ENCODE measurements around the gene PGRMC1. TPM values are rescaled to one million over a fixed set of nuclear protein-coding genes. Genes with fewer than 3 reads are reported as not detected.

Gene PGRMC1
- total and polyA plus RNA-seq, 9 of the 15 experiments (the other 6 are each of a cell fraction or from before 2014, with no cell fraction given): 27.4 to 115 (median 90.3) TPM

- no peak for TF ChIP-seq ILF3 (IDR thresholded peaks at IDR 0.05; ENCODE audit: borderline replicate concordance)
- TF ChIP-seq, protein P1, sequence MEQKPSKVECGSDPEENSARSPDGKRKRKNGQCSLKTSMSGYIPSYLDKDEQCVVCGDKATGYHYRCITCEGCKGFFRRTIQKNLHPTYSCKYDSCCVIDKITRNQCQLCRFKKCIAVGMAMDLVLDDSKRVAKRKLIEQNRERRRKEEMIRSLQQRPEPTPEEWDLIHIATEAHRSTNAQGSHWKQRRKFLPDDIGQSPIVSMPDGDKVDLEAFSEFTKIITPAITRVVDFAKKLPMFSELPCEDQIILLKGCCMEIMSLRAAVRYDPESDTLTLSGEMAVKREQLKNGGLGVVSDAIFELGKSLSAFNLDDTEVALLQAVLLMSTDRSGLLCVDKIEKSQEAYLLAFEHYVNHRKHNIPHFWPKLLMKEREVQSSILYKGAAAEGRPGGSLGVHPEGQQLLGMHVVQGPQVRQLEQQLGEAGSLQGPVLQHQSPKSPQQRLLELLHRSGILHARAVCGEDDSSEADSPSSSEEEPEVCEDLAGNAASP (IDR thresholded peaks at IDR 0.05): no peak
- no peak for TF ChIP-seq TARDBP (IDR thresholded peaks at IDR 0.05)
- TF ChIP-seq ZNF184 (CRISPR knock-in tag; IDR thresholded peaks at IDR 0.05): no peak
Measured at GRCh38 chrX:119222932-119223331, 13.2 kb upstream of the PGRMC1 start (continued).

DNA sequence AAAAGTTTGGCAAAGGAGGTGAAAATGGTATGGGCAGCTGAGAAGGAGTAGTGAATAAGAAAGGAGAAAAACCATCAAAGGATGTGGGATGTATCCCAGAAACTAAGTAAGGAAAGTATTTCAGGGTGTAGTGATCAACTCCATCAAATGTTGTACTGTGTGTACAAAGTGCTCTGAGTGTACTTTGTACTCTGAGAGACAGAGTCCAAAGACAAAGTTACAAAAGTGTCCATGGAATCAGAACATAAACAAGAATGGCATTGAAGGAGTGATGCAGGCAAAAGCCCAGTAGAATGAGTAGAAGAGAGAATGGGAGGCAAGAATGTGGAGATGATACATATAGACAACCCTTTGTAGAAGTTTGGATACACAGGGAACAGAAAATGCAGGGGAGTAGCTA is 12.3 kb upstream of the PGRMC1 start:
- FAIRE-seq (no peak), DNase-seq (ENCODE audit: extremely low read depth in 1 of 4, low spot score in 3 of 4) (no peak), ATAC-seq (no peak)
- H3K4me3 ChIP-seq: no peak overlapping the region
- intact Hi-C loops (cut with micrococcal nuclease) (no loop called here), in situ Hi-C loops (cut with MboI) (loop anchor here (25.0 kb wide), 1 partner anchor 386 kb away; no protein-coding TSS in a partner anchor)
- H2AFZ ChIP-seq (ENCODE audit: low read depth, low read length): no peak overlapping the region
- H3K4me2 ChIP-seq (ENCODE audit: insufficient read depth, low read length): no peak overlapping the region
- no peaks in the 10 kb centered on the region for H3K36me3 ChIP-seq (ENCODE audit: control insufficient read depth, insufficient read depth, low read length)
- no TSS peak for BruUV-seq (replicated peaks)
- no peaks in the 10 kb centered on the region for H3K9me3 ChIP-seq (replicated peaks; ENCODE audit: control insufficient read depth, insufficient read depth, low read depth, low read length)
- no peak overlapping the region for H3K27ac ChIP-seq (ENCODE audit: extremely low read depth, low read depth, low read length)
- no peaks in the 10 kb centered on the region for H3K4me1 ChIP-seq (replicated peaks in 1 of 2; ENCODE audit: control insufficient read depth in 2 of 2, insufficient read depth in 2 of 2, low read length in 2 of 2)
- ChIA-PET POLR2A (no interaction called here), CTCF (ENCODE audit: low intra/inter-chr PET ratio) (no interaction called here)
- peaks cover 0 to under 1% of the 10 kb centered on the region in 2 experiments; a peak in 3 of 5 replicates for H3K27me3 ChIP-seq (ENCODE audit: control insufficient read depth in 2 of 2, insufficient read depth in 2 of 2, low read length in 2 of 2)
- H4K20me1 ChIP-seq (replicated peaks; ENCODE audit: control insufficient read depth, insufficient read depth, low read length): no peaks in the 10 kb centered on the region
- no peak overlapping the region for H3K9ac ChIP-seq (ENCODE audit: insufficient read depth in 1 of 2, low read depth in 2 of 2, low read length in 2 of 2)
- no peaks in the 10 kb centered on the region for H3K79me2 ChIP-seq (ENCODE audit: control insufficient read depth, insufficient read depth, low read length)
- no peaks in the 10 kb centered on the region for H3K9me1 ChIP-seq (ENCODE audit: control insufficient read depth, insufficient read depth, low read length)
- no peak for TF ChIP-seq SREBF2 (CRISPR knock-in tag; IDR thresholded peaks at IDR 0.05)
- TF ChIP-seq NCOR1 (IDR thresholded peaks at IDR 0.05): no peak
- TF ChIP-seq SMAD4 (CRISPR knock-in tag; conservative IDR thresholded peaks at IDR 0.05): no peak
- TF ChIP-seq FOXK2 (conservative IDR thresholded peaks at IDR 0.05 in 1 of 2, IDR thresholded peaks at IDR 0.05 in 1 of 2; ENCODE audit: low read depth in 2 of 2): no peak
- TF ChIP-seq, protein P2, sequence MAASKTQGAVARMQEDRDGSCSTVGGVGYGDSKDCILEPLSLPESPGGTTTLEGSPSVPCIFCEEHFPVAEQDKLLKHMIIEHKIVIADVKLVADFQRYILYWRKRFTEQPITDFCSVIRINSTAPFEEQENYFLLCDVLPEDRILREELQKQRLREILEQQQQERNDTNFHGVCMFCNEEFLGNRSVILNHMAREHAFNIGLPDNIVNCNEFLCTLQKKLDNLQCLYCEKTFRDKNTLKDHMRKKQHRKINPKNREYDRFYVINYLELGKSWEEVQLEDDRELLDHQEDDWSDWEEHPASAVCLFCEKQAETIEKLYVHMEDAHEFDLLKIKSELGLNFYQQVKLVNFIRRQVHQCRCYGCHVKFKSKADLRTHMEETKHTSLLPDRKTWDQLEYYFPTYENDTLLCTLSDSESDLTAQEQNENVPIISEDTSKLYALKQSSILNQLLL (CRISPR knock-in tag; IDR thresholded peaks at IDR 0.05; ENCODE audit: borderline replicate concordance): no peak
- no peak for TF ChIP-seq XRCC4 (IDR thresholded peaks at IDR 0.05; ENCODE audit: extremely low read depth, insufficient read depth, insufficient read length)
- TF ChIP-seq NFE2 (IDR thresholded peaks at IDR 0.05; ENCODE audit: low read depth): no peak
- TF ChIP-seq SNRNP70 (optimal IDR thresholded peaks at IDR 0.05; ENCODE audit: low read depth, low read length): no peak
- TF ChIP-seq HMG20A (CRISPR knock-in tag; conservative IDR thresholded peaks at IDR 0.05): no peak
- TF ChIP-seq STAT5B (CRISPR knock-in tag; IDR thresholded peaks at IDR 0.05): no peak
- TF ChIP-seq THRB (CRISPR knock-in tag; conservative IDR thresholded peaks at IDR 0.05): no peak
- TF ChIP-seq KHSRP (IDR thresholded peaks at IDR 0.05): no peak
- no peak for TF ChIP-seq ZBED1 (IDR thresholded peaks at IDR 0.05)
- no peak for TF ChIP-seq SMARCC2 (IDR thresholded peaks at IDR 0.05; ENCODE audit: low read depth)
- TF ChIP-seq HOMEZ (CRISPR knock-in tag; IDR thresholded peaks at IDR 0.05): no peak

All from K562 (cell line).